Tibial nerve (tissue), 4 donors: ENCODE data around the gene ST3GAL6.

ENCODE experiments used
- EP300 ChIP-seq, 2 donors: sonication (generic); formaldehyde crosslinking; IDR thresholded peaks; one replicate each; pipeline ENCODE4 v1.6.1; 2017; ENCODE audit warnings: antibody characterized with exemption in 2 of 2, mild to moderate bottlenecking in 1 of 2
- POLR2A ChIP-seq, 2 donors: fragments of 450-650 bp; IDR thresholded peaks; one replicate each; pipeline ENCODE4 v1.6.1; 2017; ENCODE audit warnings: antibody characterized with exemption in 2 of 2, mild to moderate bottlenecking in 2 of 2, moderate library complexity in 2 of 2
- TF ChIP-seq, protein P1 (sequence below), 5 experiments: fragments of 200-600 bp in 3 of 5; fragments of 450-650 bp in 2 of 5; sonication (generic) in 3 of 5; IDR thresholded peaks; one replicate each; pipeline ENCODE4 v1.5.1; 2016 to 2019; ENCODE audit warnings: antibody characterized with exemption in 5 of 5, mild to moderate bottlenecking in 3 of 5, moderate library complexity in 2 of 5

DNA sequence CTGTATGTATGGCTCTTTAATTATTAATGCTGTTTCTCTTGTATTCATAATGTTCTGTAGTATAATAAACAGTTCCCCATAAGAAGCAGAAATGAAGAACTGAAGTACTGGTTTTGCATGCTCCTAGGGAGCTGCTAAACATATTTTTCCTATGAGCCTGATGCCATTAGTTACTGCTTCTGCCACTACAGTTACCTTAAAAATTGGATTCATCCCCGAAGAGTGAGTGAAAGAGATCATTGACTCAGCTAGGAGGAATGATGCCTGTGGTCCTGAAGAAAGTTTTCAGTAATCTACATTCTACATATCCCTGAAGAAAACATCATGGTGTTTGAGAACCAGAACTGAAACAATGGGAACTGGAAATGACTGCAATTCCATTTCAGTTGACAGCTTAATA, 37.1 kb upstream of the ST3GAL6 start:
- TF ChIP-seq, protein P1, sequence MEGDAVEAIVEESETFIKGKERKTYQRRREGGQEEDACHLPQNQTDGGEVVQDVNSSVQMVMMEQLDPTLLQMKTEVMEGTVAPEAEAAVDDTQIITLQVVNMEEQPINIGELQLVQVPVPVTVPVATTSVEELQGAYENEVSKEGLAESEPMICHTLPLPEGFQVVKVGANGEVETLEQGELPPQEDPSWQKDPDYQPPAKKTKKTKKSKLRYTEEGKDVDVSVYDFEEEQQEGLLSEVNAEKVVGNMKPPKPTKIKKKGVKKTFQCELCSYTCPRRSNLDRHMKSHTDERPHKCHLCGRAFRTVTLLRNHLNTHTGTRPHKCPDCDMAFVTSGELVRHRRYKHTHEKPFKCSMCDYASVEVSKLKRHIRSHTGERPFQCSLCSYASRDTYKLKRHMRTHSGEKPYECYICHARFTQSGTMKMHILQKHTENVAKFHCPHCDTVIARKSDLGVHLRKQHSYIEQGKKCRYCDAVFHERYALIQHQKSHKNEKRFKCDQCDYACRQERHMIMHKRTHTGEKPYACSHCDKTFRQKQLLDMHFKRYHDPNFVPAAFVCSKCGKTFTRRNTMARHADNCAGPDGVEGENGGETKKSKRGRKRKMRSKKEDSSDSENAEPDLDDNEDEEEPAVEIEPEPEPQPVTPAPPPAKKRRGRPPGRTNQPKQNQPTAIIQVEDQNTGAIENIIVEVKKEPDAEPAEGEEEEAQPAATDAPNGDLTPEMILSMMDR (IDR thresholded peaks at IDR 0.05) = no peak
- TF ChIP-seq EP300 (IDR thresholded peaks at IDR 0.05) (no peak), POLR2A (IDR thresholded peaks at IDR 0.05) (no peak)
